ENCODE data around the gene TMEM109.
A peak's percentile ranks its signal among the peaks of the same experiment; 100 is the strongest.

DNA sequence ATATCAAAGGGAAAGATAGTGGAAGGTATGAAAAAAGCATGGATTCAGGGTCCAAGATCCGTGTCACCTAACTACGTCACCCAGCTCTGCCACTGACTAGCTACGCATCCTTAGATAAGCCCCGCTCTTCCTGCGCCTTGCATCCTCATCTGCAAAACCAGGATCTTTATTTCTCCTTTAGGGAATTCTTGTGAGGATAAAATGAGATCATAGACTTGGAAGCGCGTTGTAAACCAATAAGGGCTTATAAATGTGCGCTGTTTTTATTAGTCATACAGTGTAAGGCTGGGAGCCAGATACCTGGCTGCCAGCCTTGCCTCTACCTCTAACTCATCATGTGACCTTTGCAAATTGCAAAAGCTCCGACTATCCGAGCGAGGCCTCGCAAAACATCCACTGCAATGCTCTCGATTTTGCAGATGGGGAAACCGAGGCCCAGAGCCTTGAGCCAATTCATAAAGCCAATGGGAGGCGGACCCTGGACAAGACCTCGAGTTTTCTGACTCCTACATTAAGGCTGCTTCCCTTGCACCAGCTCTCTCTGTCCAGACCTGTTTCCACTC is 8.3 kb upstream of the TMEM109 start:
- no peak for TF ChIP-seq RAD21 (conservative IDR thresholded peaks at IDR 0.05 in 1 of 2, IDR thresholded peaks at IDR 0.05 in 1 of 2)
- TF ChIP-seq, protein P1, sequence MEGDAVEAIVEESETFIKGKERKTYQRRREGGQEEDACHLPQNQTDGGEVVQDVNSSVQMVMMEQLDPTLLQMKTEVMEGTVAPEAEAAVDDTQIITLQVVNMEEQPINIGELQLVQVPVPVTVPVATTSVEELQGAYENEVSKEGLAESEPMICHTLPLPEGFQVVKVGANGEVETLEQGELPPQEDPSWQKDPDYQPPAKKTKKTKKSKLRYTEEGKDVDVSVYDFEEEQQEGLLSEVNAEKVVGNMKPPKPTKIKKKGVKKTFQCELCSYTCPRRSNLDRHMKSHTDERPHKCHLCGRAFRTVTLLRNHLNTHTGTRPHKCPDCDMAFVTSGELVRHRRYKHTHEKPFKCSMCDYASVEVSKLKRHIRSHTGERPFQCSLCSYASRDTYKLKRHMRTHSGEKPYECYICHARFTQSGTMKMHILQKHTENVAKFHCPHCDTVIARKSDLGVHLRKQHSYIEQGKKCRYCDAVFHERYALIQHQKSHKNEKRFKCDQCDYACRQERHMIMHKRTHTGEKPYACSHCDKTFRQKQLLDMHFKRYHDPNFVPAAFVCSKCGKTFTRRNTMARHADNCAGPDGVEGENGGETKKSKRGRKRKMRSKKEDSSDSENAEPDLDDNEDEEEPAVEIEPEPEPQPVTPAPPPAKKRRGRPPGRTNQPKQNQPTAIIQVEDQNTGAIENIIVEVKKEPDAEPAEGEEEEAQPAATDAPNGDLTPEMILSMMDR (IDR thresholded peaks at IDR 0.05) = no peak
- TF ChIP-seq, protein P2, sequence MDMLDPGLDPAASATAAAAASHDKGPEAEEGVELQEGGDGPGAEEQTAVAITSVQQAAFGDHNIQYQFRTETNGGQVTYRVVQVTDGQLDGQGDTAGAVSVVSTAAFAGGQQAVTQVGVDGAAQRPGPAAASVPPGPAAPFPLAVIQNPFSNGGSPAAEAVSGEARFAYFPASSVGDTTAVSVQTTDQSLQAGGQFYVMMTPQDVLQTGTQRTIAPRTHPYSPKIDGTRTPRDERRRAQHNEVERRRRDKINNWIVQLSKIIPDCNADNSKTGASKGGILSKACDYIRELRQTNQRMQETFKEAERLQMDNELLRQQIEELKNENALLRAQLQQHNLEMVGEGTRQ (IDR thresholded peaks at IDR 0.05) = peak; percentile 44; the same call in 1 of the 2 replicates
- no peak for TF ChIP-seq GATA3 (IDR thresholded peaks at IDR 0.05; ENCODE audit: borderline replicate concordance)
